SHP77 treated with DMSO at 0.1 percent for 48 hours (cell line): ENCODE measurements around the gene CHCHD6.

Experiments
- DNase-seq: peaks from one replicate; lab custom pipeline; 2025; lab: John Stamatoyannopoulos, UW

The CHCHD6 gene

GRCh38 chr3:126826693-126827092 lies 122.7 kb downstream of the CHCHD6 start:
- no peak for DNase-seq

DNA sequence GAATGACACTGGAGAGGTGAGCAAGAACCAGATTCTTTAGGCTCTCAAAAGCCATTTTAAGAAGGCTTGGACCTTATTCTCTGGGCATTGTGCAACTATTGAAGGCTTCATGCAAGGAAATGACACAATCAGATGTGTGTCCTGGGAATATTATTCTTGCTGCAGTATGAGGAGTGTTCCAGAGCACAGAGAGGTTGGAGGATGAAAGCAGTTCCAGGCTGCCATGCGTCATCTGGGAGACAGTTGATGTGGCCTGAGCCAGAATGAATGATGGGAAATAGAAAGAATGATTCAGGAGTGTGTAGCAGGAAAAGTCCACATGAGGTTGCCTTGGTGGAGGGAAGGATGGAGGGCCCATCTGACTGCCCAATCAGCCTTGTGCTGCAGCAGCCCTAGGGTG lies 123.1 kb downstream of the CHCHD6 start:
- no peak for DNase-seq

DNA sequence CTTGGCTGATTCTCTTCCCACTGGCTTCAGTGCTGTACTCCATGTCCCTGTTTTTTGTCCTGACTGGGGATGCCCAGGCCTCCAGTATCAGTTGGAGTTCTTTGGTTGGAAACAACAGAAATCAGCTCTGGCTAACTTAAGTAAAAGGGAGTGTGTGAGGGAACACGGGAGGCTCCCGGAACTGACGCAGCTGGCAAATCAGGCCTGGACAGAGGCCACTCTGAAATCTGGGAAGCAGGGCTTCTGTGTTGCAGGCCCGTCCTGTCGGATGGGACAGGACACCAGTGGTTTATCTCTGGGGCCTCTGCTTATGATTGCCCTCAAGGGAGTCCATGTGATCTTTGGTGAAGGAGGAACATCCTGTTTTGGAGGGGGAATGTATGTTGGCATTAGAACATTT lies 124.3 kb downstream of the CHCHD6 start:
- no peak for DNase-seq

DNA sequence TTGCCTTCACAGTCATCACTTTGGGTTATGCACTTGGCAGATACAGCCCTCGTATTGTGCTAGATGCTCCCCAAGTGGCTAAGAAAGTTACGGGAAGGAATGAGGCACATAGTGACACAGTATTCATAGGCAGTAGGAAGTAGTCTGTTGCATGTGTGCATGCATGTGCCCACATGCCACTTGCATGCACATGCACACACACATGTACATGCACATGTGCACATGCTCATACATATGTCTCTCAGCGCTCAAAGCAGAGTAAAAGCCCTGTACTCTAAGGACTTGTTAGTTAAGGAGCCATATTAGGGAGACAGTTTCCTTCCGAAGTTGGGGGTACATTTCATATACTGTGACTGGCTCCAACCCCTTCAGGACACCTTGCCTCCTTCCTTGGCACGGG lies 128.9 kb downstream of the CHCHD6 start:
- no peak for DNase-seq

- DNase-seq, result no peak
Measured at GRCh38 chr3:126834596-126835471, 130.8 kb downstream of the CHCHD6 start.

- no peak for DNase-seq
Measured at GRCh38 chr3:126835472-126836219, 131.6 kb downstream of the CHCHD6 start.

DNA sequence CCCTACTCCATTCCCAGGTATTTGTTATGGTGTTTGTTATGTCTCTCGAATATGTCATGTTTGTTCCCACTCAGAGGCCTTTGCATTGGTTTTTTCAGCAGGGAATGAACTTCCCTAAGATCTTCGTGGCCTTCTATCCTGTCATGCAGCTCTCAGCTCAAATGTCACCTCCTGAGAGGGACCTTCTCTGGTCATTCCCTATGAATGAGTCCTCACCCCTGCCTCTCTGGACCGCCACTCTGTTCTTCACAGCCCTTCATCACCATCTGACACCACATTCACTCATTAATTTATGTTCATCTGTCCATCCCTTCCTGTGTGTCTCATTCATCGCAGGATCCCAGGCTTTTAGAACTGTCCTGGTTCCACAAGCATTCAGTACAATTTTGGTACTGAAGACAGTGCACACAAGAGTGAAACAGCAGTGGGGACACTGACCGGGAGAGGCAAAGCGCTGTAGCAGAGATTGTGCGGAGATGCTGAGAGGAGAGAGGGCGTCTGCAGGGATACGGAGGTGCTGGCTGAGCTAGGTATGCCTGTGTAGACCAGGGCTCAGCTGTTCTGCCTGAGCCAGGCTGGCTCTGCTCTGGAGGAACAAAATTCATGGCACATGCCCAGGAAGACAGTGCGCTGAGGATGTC lies 132.3 kb downstream of the CHCHD6 start:
- no peak for DNase-seq

DNA sequence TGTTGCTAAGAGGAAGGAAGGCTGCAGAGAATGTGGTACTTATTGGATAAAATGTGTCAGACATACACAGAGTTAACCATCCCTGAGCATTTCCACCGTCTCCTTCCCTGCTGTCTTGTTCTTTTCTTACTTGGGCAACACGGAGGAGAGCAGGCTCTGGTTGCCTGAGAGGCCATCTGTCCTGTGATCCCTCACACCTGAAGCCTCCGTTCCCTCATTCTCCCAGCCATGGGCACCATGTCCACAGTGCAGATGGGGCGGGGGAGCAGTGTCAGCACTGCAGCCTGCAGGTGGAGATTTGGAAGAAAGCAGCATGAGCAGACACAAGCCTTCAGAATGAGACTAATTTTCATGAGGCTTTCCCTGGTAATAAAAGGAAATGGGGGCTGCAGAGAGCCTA lies 133.7 kb downstream of the CHCHD6 start:
- no peak for DNase-seq

DNA sequence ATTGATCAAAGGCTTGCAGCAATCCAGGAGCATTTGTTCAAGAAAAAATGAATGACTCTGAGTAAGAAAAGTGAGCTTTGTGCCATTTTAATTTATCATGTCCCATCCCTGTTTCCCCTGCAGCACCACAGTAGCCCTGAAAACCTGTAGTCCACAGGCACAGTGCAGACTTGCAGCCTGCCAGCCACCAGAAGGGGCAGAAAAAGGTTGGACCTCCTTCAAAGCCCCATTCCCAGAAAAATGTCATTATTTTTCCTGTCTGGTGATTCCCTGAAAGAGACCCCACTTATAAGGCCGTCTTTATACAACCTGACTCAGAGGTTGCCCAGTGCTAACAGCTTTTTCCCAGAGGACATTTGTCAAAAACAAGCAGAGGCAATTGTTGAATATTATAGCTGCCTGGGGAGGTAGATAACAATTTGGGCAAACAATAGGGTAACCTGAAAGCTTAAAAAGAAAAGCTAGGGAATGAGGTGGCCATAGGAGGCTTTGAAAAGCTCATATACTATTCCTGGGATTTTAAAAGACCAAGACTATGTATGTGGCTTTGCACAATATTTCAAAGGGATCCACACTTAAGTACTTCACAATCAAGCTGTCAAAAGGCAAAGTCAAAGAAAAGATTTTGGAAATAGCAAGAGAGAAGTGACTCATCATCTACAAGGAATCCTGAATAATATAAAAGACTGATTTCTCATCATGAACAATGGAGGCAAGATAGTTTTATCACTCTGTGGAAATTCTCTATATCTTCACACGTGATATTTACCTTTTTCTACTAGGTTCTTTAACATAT lies 142.1 kb downstream of the CHCHD6 start:
- DNase-seq, result no peak

GRCh38 chr3:126847061-126847460 lies 143.0 kb downstream of the CHCHD6 start:
- DNase-seq, result no peak

DNA sequence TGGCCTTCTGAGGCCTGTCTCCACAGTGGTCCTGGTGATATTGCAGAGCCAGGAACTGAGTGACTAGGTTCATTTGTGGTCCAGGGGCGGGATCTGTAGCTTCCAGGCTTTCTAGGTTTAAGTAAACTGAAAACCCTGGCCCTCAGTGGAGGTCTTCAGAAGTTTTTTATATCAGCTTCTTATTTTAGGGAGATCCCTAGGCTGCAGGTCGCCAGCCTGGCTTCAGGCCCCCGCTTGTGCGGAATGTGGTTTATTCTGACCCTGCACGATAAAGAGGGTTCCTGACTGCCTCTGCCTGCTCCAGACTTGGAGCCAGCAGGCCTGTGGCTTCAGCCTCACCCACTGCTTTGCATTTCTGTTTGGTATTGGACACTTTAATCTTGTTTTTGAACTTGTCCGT lies 145.0 kb downstream of the CHCHD6 start:
- DNase-seq, result no peak

DNA sequence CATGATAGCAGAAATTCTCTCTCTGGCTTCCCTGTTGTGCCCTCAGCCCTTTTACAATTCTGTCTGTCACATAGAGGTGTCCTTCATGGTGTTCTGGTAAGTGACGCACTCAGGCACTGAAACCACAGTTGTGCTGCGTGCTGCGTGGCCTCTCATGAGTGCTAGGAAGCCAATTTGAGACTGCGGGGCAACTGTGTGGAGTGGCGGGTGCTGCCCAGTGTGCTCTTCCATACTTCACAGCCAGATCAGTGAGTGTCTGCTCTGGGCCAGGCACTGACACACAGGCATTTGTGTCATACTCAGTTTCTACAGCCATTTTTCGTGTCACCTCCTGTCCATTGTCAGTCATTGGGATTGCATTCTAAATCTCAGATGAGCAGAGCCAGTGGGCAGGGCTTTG lies 145.7 kb downstream of the CHCHD6 start:
- DNase-seq, result no peak

- DNase-seq, result no peak
Measured at GRCh38 chr3:126850370-126851085, 146.5 kb downstream of the CHCHD6 start.

GRCh38 chr3:126851382-126851781 lies 147.3 kb downstream of the CHCHD6 start:
- no peak for DNase-seq

DNA sequence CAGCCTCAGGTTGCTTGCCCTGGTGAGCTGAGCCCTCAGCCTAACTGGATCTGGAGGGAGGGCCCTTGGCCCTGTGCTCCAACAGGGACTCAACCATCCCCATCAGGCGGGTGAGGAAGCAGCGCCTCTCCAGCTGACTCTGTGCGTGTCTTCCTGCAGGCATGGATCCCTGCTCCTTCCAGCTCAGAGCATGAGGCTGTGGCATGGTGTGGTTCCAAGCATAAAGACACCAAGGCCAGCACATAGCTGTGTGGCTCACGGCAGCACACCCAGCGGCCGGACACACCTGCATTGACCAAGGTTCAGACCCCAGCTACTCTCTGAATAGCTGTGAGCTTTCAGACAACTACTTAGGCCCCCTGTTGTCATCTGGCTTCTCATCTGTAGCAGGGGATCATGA lies 147.9 kb downstream of the CHCHD6 start:
- no peak for DNase-seq

DNA sequence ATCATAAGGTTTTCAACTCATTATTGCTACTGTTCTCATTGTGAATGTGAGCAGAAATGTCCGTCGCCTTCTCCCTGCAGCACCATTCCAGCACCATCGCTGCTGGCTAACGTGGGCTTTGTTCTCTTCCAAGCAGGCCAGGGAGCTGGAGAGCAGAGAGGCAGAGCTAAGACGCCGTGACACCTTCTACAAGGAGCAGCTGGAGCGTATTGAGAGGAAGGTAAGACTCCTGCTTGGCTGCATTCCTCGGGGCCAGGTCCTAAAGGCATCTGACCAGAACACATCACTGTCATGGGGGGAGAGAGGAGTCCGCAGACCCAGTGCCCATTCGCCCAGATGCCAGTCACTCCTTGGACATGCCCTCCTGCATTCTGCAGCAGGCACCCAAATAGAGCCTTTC lies 148.5 kb downstream of the CHCHD6 start:
- DNase-seq, result no peak

GRCh38 chr3:126854666-126855065 lies 150.6 kb downstream of the CHCHD6 start:
- no peak for DNase-seq

- no peak for DNase-seq
Measured at GRCh38 chr3:126855374-126855773, 151.3 kb downstream of the CHCHD6 start.

DNA sequence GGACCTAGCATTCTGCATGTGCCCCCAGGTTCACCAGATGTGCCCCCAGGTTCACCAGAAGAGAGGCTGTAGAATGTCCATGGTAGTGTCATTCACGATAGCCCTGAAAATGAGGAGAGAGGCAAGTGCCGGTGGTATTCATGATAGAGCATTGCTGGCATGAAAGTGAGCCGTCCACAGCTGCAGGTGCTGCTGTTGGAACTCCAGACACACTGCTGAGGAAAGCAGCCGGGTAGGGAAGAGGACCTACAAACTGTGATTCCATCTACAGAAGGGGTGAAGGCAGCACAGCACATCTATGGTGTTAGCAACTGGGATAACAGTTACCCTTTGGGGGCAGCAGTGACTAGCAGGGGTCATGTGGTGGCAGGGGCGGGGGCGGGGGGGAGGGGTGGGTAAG lies 153.9 kb downstream of the CHCHD6 start:
- no peak for DNase-seq

- no peak for DNase-seq
Measured at GRCh38 chr3:126858401-126858800, 154.4 kb downstream of the CHCHD6 start.

DNA sequence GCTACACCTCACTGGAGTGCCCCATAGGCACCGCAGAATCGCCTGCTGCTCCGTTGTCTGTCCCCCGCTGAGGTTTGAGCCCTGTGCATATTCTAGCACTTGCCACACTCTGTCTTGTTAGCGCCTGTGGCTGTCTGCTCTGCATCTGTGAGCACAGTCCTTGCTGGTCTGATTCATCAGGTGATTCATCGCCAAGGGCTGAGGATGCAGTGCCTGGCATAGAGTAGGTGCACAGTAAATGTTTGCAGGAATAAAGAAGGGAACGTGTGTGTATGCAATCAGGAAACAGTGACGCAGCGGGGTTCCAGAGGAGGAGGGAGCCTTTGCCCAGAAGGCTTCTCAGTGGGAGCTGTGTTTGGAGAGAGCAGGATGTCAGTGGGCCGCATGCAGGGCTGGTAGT lies 154.8 kb downstream of the CHCHD6 start:
- peak; percentile 71 for DNase-seq
